Measurements from ENCODE around the gene BBLN.
"Not testable (repeated sequence)": the region's sequence is repeated elsewhere in the genome, so short reads cannot be mapped to it uniquely, and the experiment has no call there.

Gene BBLN

GRCh38 chr9:128124873-128125579, 35.0 kb upstream of the BBLN start:
- peak; percentile 69 for DNase-seq

GRCh38 chr9:128125580-128126354, 34.3 kb upstream of the BBLN start:
- DNase-seq = no peak

- DNase-seq = peak; percentile 95
Observed at GRCh38 chr9:128127568-128127989, 32.5 kb upstream of the BBLN start, which contains the start of gene PTGES2. Gene PTGES2 (minus strand): TSS chr9:128127729. CDS start chr9:128127717, 12 bp downstream.

- peak; percentile 98 for DNase-seq
Observed at GRCh38 chr9:128127990-128128835, 31.9 kb upstream of the BBLN start.

GRCh38 chr9:128128836-128129590, 31.1 kb upstream of the BBLN start:
- no peak for DNase-seq

- not testable (repeated sequence) for DNase-seq
Observed at GRCh38 chr9:128129976-128130590, 30.0 kb upstream of the BBLN start.

GRCh38 chr9:128130651-128131050, 29.4 kb upstream of the BBLN start:
- DNase-seq = not testable (repeated sequence)

- DNase-seq = not testable (repeated sequence)
Observed at GRCh38 chr9:128131346-128131745, 28.7 kb upstream of the BBLN start.

GRCh38 chr9:128132139-128132538, 27.9 kb upstream of the BBLN start:
- peak; percentile 61 for DNase-seq

GRCh38 chr9:128135561-128135960, 24.5 kb upstream of the BBLN start:
- not testable (repeated sequence) for DNase-seq

- DNase-seq = peak; percentile 67
Observed at GRCh38 chr9:128136816-128137793, 23.0 kb upstream of the BBLN start.

GRCh38 chr9:128138001-128138400, 22.1 kb upstream of the BBLN start:
- no peak for DNase-seq

GRCh38 chr9:128139621-128140020, 20.4 kb upstream of the BBLN start:
- DNase-seq = no peak

GRCh38 chr9:128141604-128142003, 18.5 kb upstream of the BBLN start:
- no peak for DNase-seq

GRCh38 chr9:128142061-128142460, 18.0 kb upstream of the BBLN start:
- DNase-seq = no peak

- DNase-seq = no peak
Observed at GRCh38 chr9:128142596-128142995, 17.5 kb upstream of the BBLN start.

GRCh38 chr9:128143525-128144238, 16.4 kb upstream of the BBLN start:
- no peak for DNase-seq

GRCh38 chr9:128144239-128145181, 15.6 kb upstream of the BBLN start:
- no peak for DNase-seq

- peak; percentile 53 for DNase-seq
Observed at GRCh38 chr9:128145536-128145935, 14.5 kb upstream of the BBLN start.
